Right cardiac atrium (tissue), 5 donors: ENCODE results near the gene CCDC81. TPM values are rescaled to one million over a fixed set of nuclear protein-coding genes. Genes with fewer than 3 reads are reported as not detected.

Experiments
- ATAC-seq, 2 donors: fragments of 200-7000 bp; cut with Tn5 transposase; one replicate each; pipeline versions ENCODE4 v1.8.0 to v1.9.1; 2020; ENCODE audit warnings: moderate library complexity in 2 of 2, mild to moderate bottlenecking in 1 of 2
- DNase-seq, 3 donors: peaks; one replicate each; pipeline ENCODE4 v3.0.0-alpha.2; 2020
- H3K27ac ChIP-seq: one replicate; pipeline ENCODE4 v1.5.1; 2013; ENCODE audit warnings: mild to moderate bottlenecking, low read length, control low read depth, moderate library complexity
- H3K27me3 ChIP-seq: one replicate; pipeline ENCODE4 v1.6.1; 2013; ENCODE audit not compliant: control insufficient read depth, insufficient read depth
- H3K4me1 ChIP-seq: one replicate; pipeline ENCODE4 v1.6.1; 2013; ENCODE audit warnings: low read length; ENCODE audit not compliant: control insufficient read depth, insufficient read depth
- H3K4me3 ChIP-seq: one replicate; pipeline ENCODE4 v1.5.1; 2013; ENCODE audit warnings: low read length, control low read depth
- H3K9me3 ChIP-seq: one replicate; pipeline ENCODE4 v1.6.1; 2013; ENCODE audit warnings: low read length; ENCODE audit not compliant: control insufficient read depth
- WGBS: extraction: QIAGEN DNeasy Blood & Tissue Kit; methylation state at CpG from one replicate; pipeline ENCODE4 v1.1.7; 2013; 5-methylcytosine and 5-hydroxymethylcytosine counted together
- intact Hi-C, 4 donors: fragments of 100-400 bp; cut with DNase I; formaldehyde crosslinking; loops; one replicate each; pipeline versions ENCODE4 v1.11.0 to v1.14.0; 2022 to 2023
- polyA plus RNA-seq: library from polyadenylated mRNA; stranded (reverse); fragments of 200-250 nt; gene quantifications from one replicate; pipeline ENCODE4 v1.2.3, GENCODE V29; 2013
- total RNA-seq, 4 donors: library from RNA; stranded (reverse); fragmentation: NEBNext Ultra II Directional; extraction: Animal tissue kit (Norgen Biotek cat#: 25700); gene quantifications; one replicate each; pipeline ENCODE4 v1.2.1, GENCODE V29; 2021
- donor health status: healthy with polysubstance abuse.
- donor health status: DM: no; HTN: yes; CAD: no.
- donor health status: DM: no; HTN: no; CAD: no.
- donor health status: DM: no; HTN: yes; CAD: no; lungs with severe emphysema.
- donor health status: DM: yes; HTN: yes; CAD: no.

The CCDC81 gene
- total and polyA plus RNA-seq, 5 donors: 0.29 to 0.70 (median 0.31) TPM

- Histone ChIP-seq H3K4me1 (peaks cover 7% of the 10 kb centered on the region), H3K27me3 (no peaks in the 10 kb centered on the region), H3K27ac (peak overlapping the region; percentile 5), H3K9me3 (no peaks in the 10 kb centered on the region), H3K4me3 (no peak overlapping the region)
- DNase-seq (no peak), ATAC-seq (peak; percentile 10 to 32)
- intact Hi-C loops: no loop called here
- 53% methylated on average over 2 of the region's 2 CpGs for WGBS
Observed at GRCh38 chr11:86440843-86441242, 66.2 kb downstream of the CCDC81 start.

- Histone ChIP-seq H3K9me3 (no peaks in the 10 kb centered on the region), H3K27me3 (no peaks in the 10 kb centered on the region), H3K27ac (no peak overlapping the region), H3K4me1 (peaks cover 7% of the 10 kb centered on the region), H3K4me3 (no peak overlapping the region)
- ATAC-seq (peak in 1 of 2 donors; percentile 60), DNase-seq (peak in 1 of 3 donors; percentile 51)
- intact Hi-C loops: no loop called here
- 84% methylated on average over 2 of the region's 2 CpGs for WGBS
Observed at GRCh38 chr11:86442420-86442819, 67.7 kb downstream of the CCDC81 start.

GRCh38 chr11:86442827-86443226 is 68.1 kb downstream of the CCDC81 start:
- Histone ChIP-seq H3K9me3 (no peaks in the 10 kb centered on the region), H3K4me3 (no peak overlapping the region), H3K27ac (no peak overlapping the region), H3K4me1 (peaks cover 7% of the 10 kb centered on the region), H3K27me3 (no peaks in the 10 kb centered on the region)
- ATAC-seq: peak in 1 of 2 donors; percentile 56
- intact Hi-C loops: no loop called here
- DNase-seq: peak in 1 of 3 donors; percentile 32
- 75% methylated on average over 5 of the region's 5 CpGs for WGBS

- Histone ChIP-seq H3K27me3 (no peaks in the 10 kb centered on the region), H3K4me1 (peaks cover 7% of the 10 kb centered on the region), H3K27ac (no peak overlapping the region), H3K9me3 (no peaks in the 10 kb centered on the region), H3K4me3 (no peak overlapping the region)
- 0% methylated on average over 1 of the region's 1 CpG for WGBS
- ATAC-seq: no peak
- DNase-seq: no peak
- intact Hi-C loops: no loop called here
Observed at GRCh38 chr11:86443415-86443814, 68.7 kb downstream of the CCDC81 start.

- Histone ChIP-seq H3K4me3 (no peak overlapping the region), H3K27ac (no peak overlapping the region), H3K9me3 (no peaks in the 10 kb centered on the region), H3K4me1 (peaks cover 6% of the 10 kb centered on the region), H3K27me3 (no peaks in the 10 kb centered on the region)
- ATAC-seq (no peak), DNase-seq (no peak)
- 97% methylated on average over 1 of the region's 1 CpG for WGBS
- intact Hi-C loops: no loop called here
Observed at GRCh38 chr11:86444981-86445380, 70.3 kb downstream of the CCDC81 start.

- no peaks in the 10 kb centered on the region for H3K27me3 ChIP-seq
- peaks cover 4% of the 10 kb centered on the region for H3K4me1 ChIP-seq
- 95% methylated on average over 8 of the region's 8 CpGs for WGBS
- H3K27ac ChIP-seq: no peak overlapping the region
- DNase-seq (no peak), ATAC-seq (no peak)
- H3K4me3 ChIP-seq: no peak overlapping the region
- H3K9me3 ChIP-seq: no peaks in the 10 kb centered on the region
- intact Hi-C loops: no loop called here
Observed at GRCh38 chr11:86446163-86446923, 71.7 kb downstream of the CCDC81 start.

- no peaks in the 10 kb centered on the region for H3K27me3 ChIP-seq
- H3K4me1 ChIP-seq: peaks cover 4% of the 10 kb centered on the region
- H3K9me3 ChIP-seq: no peaks in the 10 kb centered on the region
- intact Hi-C loops: no loop called here
- no peak overlapping the region for H3K4me3 ChIP-seq
- H3K27ac ChIP-seq: no peak overlapping the region
- DNase-seq (no peak), ATAC-seq (no peak)
- 96% methylated on average over 12 of the region's 12 CpGs for WGBS
Observed at GRCh38 chr11:86446924-86447285, 72.2 kb downstream of the CCDC81 start.

GRCh38 chr11:86447763-86448480 is 73.2 kb downstream of the CCDC81 start:
- Histone ChIP-seq H3K27ac (no peak overlapping the region), H3K27me3 (no peaks in the 10 kb centered on the region), H3K4me3 (no peak overlapping the region), H3K4me1 (no peaks in the 10 kb centered on the region), H3K9me3 (no peaks in the 10 kb centered on the region)
- ATAC-seq: no peak
- WGBS: 87% methylated on average over 3 of the region's 3 CpGs
- no peak for DNase-seq
- intact Hi-C loops: no loop called here

- DNase-seq (peak in 1 of 3 donors; percentile 28), ATAC-seq (no peak)
- Histone ChIP-seq H3K27me3 (no peaks in the 10 kb centered on the region), H3K4me3 (no peak overlapping the region), H3K9me3 (no peaks in the 10 kb centered on the region), H3K27ac (no peak overlapping the region), H3K4me1 (no peaks in the 10 kb centered on the region)
- 67% methylated on average over 5 of the region's 5 CpGs for WGBS
- intact Hi-C loops: loop anchor here in 2 of 4 donors (10.0 kb wide), 2 partner anchors 175 to 425 kb away; no protein-coding TSS in a partner anchor
Observed at GRCh38 chr11:86449993-86450629, 75.4 kb downstream of the CCDC81 start.

- ATAC-seq (no peak), DNase-seq (no peak)
- intact Hi-C loops: loop anchor here in 2 of 4 donors (10.0 kb wide), 2 partner anchors 171 to 429 kb away; no protein-coding TSS in a partner anchor
- Histone ChIP-seq H3K4me3 (no peak overlapping the region), H3K9me3 (no peaks in the 10 kb centered on the region), H3K4me1 (peaks cover 5% of the 10 kb centered on the region), H3K27me3 (no peaks in the 10 kb centered on the region), H3K27ac (no peak overlapping the region)
- WGBS: 69% methylated on average over 2 of the region's 2 CpGs
Observed at GRCh38 chr11:86453290-86454030, 78.8 kb downstream of the CCDC81 start.
